Measurements from ENCODE around the gene ADAT2.

GRCh38 chr6:143490775-143491174 is 40.3 kb upstream of the ADAT2 start:
- TF ChIP-seq, protein P1, sequence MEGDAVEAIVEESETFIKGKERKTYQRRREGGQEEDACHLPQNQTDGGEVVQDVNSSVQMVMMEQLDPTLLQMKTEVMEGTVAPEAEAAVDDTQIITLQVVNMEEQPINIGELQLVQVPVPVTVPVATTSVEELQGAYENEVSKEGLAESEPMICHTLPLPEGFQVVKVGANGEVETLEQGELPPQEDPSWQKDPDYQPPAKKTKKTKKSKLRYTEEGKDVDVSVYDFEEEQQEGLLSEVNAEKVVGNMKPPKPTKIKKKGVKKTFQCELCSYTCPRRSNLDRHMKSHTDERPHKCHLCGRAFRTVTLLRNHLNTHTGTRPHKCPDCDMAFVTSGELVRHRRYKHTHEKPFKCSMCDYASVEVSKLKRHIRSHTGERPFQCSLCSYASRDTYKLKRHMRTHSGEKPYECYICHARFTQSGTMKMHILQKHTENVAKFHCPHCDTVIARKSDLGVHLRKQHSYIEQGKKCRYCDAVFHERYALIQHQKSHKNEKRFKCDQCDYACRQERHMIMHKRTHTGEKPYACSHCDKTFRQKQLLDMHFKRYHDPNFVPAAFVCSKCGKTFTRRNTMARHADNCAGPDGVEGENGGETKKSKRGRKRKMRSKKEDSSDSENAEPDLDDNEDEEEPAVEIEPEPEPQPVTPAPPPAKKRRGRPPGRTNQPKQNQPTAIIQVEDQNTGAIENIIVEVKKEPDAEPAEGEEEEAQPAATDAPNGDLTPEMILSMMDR (IDR thresholded peaks at IDR 0.05; ENCODE audit: poor library complexity), result no peak
- TF ChIP-seq EZH2 (IDR thresholded peaks at IDR 0.05; ENCODE audit: borderline replicate concordance), result no peak
